HEK293 (cell line): ENCODE measurements around the gene ATP10D.

Experiments
- CTCF ChIA-PET: fragments of 350-600 bp; formaldehyde crosslinking; extraction: SDS; loops from one replicate; lab custom pipeline; 2021; ENCODE audit warnings: antibody characterized with exemption; lab: Yijun Ruan, JAX
- POLR2A ChIA-PET: fragments of 300-600 bp; formaldehyde crosslinking; extraction: SDS; loops from one replicate; lab custom pipeline; 2020; ENCODE audit warnings: antibody characterized with exemption, inconsistent platforms; lab: Yijun Ruan, JAX
- H3K27ac ChIP-seq: fragments of 200-500 bp; sonication (Bioruptor generic); 2 replicates; pipeline ENCODE4 v1.5.1; 2014; ENCODE audit warnings: low read depth, low read length, control low read depth, inconsistent platforms; ENCODE audit errors: extremely low read depth
- H3K36me3 ChIP-seq, 2 experiments: fragments of 200-500 bp in 1 of 2; sonication (Bioruptor generic) in 1 of 2; 1 replicate in 1 of 2; 2 replicates in 1 of 2; pipeline ENCODE4 v1.5.1; 2014 to 2017; ENCODE audit warnings: inconsistent platforms in 2 of 2, low read length in 2 of 2; ENCODE audit not compliant: control insufficient read depth in 2 of 2, insufficient read depth in 1 of 2
- H3K4me1 ChIP-seq: fragments of 200-500 bp; sonication (Bioruptor generic); 2 replicates; pipeline ENCODE4 v1.5.1; 2014; ENCODE audit warnings: mild to moderate bottlenecking, low read length, inconsistent platforms; ENCODE audit not compliant: control insufficient read depth, insufficient read depth
- H3K4me3 ChIP-seq: 2 replicates; pipeline ENCODE4 v1.5.1; 2011; ENCODE audit warnings: low read depth, mild to moderate bottlenecking, control low read depth, low read length, moderate library complexity
- H3K9me3 ChIP-seq: fragments of 200-500 bp; sonication (Bioruptor generic); 2 replicates; pipeline ENCODE4 v1.5.1; 2014; ENCODE audit warnings: low read depth, low read length, inconsistent platforms; ENCODE audit not compliant: control insufficient read depth, insufficient read depth
- ELK4 ChIP-seq: IDR thresholded peaks from 2 replicates; pipeline ENCODE4 v1.6.1; 2011; ENCODE audit warnings: mild to moderate bottlenecking, low read depth, low read length, borderline replicate concordance
- PATZ1 ChIP-seq: fragments of 450-650 bp; formaldehyde crosslinking; IDR thresholded peaks from 2 replicates; pipeline ENCODE4 v1.5.1; 2016; ENCODE audit warnings: missing biosample characterization, missing genetic modification characterization
- TRIM28 ChIP-seq: IDR thresholded peaks from 2 replicates; pipeline ENCODE4 v1.6.1; 2011; ENCODE audit warnings: low read length, control low read depth, borderline replicate concordance
- TSHZ1 ChIP-seq: fragments of 450-650 bp; formaldehyde crosslinking; IDR thresholded peaks from 2 replicates; pipeline ENCODE4 v1.5.1; 2016; ENCODE audit warnings: missing biosample characterization, missing genetic modification characterization, borderline replicate concordance
- ZFP69B ChIP-seq: fragments of 450-650 bp; formaldehyde crosslinking; IDR thresholded peaks from 2 replicates; pipeline ENCODE4 v1.5.1; 2016; ENCODE audit warnings: missing biosample characterization, missing genetic modification characterization
- ZNF121 ChIP-seq: fragments of 450-650 bp; formaldehyde crosslinking; IDR thresholded peaks from 2 replicates; pipeline ENCODE4 v1.5.1; 2016; ENCODE audit warnings: missing biosample characterization, missing genetic modification characterization
- ZNF146 ChIP-seq: fragments of 450-650 bp; formaldehyde crosslinking; IDR thresholded peaks from 2 replicates; pipeline ENCODE4 v1.5.1; 2016; ENCODE audit warnings: missing biosample characterization, missing genetic modification characterization
- ZNF18 ChIP-seq: fragments of 450-650 bp; formaldehyde crosslinking; IDR thresholded peaks from 2 replicates; pipeline ENCODE4 v1.5.1; 2016; ENCODE audit warnings: missing biosample characterization, missing genetic modification characterization
- ZNF214 ChIP-seq: fragments of 450-650 bp; formaldehyde crosslinking; IDR thresholded peaks from 2 replicates; pipeline ENCODE4 v1.5.1; 2017; ENCODE audit warnings: missing biosample characterization, mild to moderate bottlenecking, missing genetic modification characterization, borderline replicate concordance
- ZNF274 ChIP-seq, 2 experiments: fragments of 200-500 bp in 1 of 2; fragments of 450-650 bp in 1 of 2; sonication (Bioruptor generic) in 1 of 2; formaldehyde crosslinking in 1 of 2; IDR thresholded peaks; 2 replicates each; pipeline versions ENCODE4 v1.5.1 to v1.6.1; 2014 to 2016; ENCODE audit warnings: borderline replicate concordance in 1 of 2, inconsistent platforms in 1 of 2, low read length in 1 of 2, missing biosample characterization in 1 of 2, missing genetic modification characterization in 1 of 2
- ZNF366 ChIP-seq: fragments of 450-650 bp; formaldehyde crosslinking; conservative IDR thresholded peaks from 2 replicates; pipeline ENCODE4 v1.5.1; 2016; ENCODE audit warnings: missing biosample characterization, missing genetic modification characterization
- ZNF398 ChIP-seq: fragments of 450-650 bp; formaldehyde crosslinking; IDR thresholded peaks from 2 replicates; pipeline ENCODE4 v1.5.1; 2017; ENCODE audit warnings: missing biosample characterization, missing genetic modification characterization
- ZNF529 ChIP-seq: fragments of 450-650 bp; formaldehyde crosslinking; IDR thresholded peaks from 2 replicates; pipeline ENCODE4 v1.5.1; 2017; ENCODE audit warnings: missing genetic modification characterization, missing biosample characterization; ENCODE audit not compliant: insufficient replicate concordance
- ZNF530 ChIP-seq: fragments of 450-650 bp; formaldehyde crosslinking; IDR thresholded peaks from 2 replicates; pipeline ENCODE4 v1.5.1; 2016; ENCODE audit warnings: low read depth, missing biosample characterization, missing genetic modification characterization
- ZNF549 ChIP-seq: fragments of 450-650 bp; IDR thresholded peaks from 2 replicates; pipeline ENCODE4 v1.5.1; 2018; ENCODE audit warnings: missing biosample characterization, missing genetic modification characterization, mild to moderate bottlenecking, inconsistent platforms, moderate library complexity
- ZNF704 ChIP-seq: fragments of 450-650 bp; formaldehyde crosslinking; IDR thresholded peaks from 2 replicates; pipeline ENCODE4 v1.5.1; 2016; ENCODE audit warnings: missing biosample characterization, missing genetic modification characterization

ATP10D gene

GRCh38 chr4:47513461-47513860 lies 28.4 kb downstream of the ATP10D start:
- no peak overlapping the region for H3K4me3 ChIP-seq
- CTCF ChIA-PET: no interaction called here
- no peak overlapping the region for H3K27ac ChIP-seq
- no peaks in the 10 kb centered on the region for H3K36me3 ChIP-seq
- no peaks in the 10 kb centered on the region for H3K9me3 ChIP-seq
- H3K4me1 ChIP-seq: no peaks in the 10 kb centered on the region
- POLR2A ChIA-PET: no interaction called here
- TF ChIP-seq ELK4 (no peak), ZNF214 (tag by site-specific recombination) (no peak), ZNF704 (tag by site-specific recombination) (no peak), ZNF121 (tag by site-specific recombination) (no peak)
- TF ChIP-seq, all 188 proteins: peak for 0

GRCh38 chr4:47519239-47519883 lies 34.3 kb downstream of the ATP10D start:
- H3K4me3 ChIP-seq: no peak overlapping the region
- CTCF ChIA-PET: no interaction called here
- no peaks in the 10 kb centered on the region for H3K36me3 ChIP-seq
- H3K9me3 ChIP-seq: no peaks in the 10 kb centered on the region
- H3K4me1 ChIP-seq: no peaks in the 10 kb centered on the region
- TF ChIP-seq TSHZ1 (tag by site-specific recombination) (no peak), ZNF366 (tag by site-specific recombination) (no peak), ZNF530 (tag by site-specific recombination) (no peak), ZNF146 (tag by site-specific recombination) (no peak), TRIM28 (no peak), ZNF274 (IDR thresholded peaks at IDR 0.05; ENCODE audit: low read length) (no peak), ZNF274 (tag by site-specific recombination; IDR thresholded peaks at IDR 0.05; ENCODE audit: borderline replicate concordance) (no peak), ZNF18 (tag by site-specific recombination) (no peak), ZNF398 (tag by site-specific recombination) (no peak), ZNF549 (tag by site-specific recombination) (no peak), ZNF529 (tag by site-specific recombination) (no peak), ZFP69B (tag by site-specific recombination) (no peak), PATZ1 (tag by site-specific recombination) (no peak)
- POLR2A ChIA-PET: no interaction called here
- no peak overlapping the region for H3K27ac ChIP-seq
